GM12874 (cell line): ENCODE measurements around the gene MAP2.

ENCODE experiments used
- TF ChIP-seq, protein P1 (sequence below): IDR thresholded peaks from 2 replicates; pipeline ENCODE4 v1.5.1; 2011; ENCODE audit warnings: low read depth, mild to moderate bottlenecking, control low read depth, low read length, moderate library complexity; ENCODE audit not compliant: insufficient read depth

MAP2 gene

DNA sequence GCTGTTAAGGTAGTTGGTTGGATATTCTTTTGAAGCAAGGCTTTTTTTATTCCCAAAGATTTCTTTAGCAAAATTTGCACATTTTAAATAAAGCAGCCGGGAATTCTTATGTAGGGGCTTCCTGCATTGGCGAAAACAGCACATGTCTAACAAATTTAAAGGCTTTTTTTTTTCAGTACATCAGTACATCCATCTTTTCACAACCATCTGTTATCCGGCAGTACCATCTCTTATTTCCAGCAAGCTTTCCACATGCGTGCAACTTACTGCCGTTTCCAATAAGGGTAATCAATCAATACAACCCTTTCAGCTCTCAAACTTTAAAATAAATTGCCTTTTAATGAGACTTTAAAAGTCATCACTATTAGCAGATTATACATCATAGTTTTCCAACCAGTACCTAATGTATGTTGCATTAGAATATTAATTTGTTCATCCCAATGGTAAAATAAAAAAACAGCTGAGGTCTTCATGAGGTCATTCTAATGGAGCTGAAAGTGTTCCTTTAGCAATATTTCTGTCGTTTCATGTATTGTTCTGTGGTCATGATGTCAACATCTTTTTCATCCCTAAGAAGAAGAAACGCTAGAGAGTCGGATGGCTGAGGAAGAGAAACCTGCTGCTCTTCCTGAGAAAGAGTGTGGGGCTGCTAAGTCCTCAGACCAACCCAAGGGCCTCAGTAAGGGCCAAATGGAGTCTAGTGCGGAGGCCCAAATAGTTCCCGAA lies 266.3 kb downstream of the MAP2 start:
- TF ChIP-seq, protein P1, sequence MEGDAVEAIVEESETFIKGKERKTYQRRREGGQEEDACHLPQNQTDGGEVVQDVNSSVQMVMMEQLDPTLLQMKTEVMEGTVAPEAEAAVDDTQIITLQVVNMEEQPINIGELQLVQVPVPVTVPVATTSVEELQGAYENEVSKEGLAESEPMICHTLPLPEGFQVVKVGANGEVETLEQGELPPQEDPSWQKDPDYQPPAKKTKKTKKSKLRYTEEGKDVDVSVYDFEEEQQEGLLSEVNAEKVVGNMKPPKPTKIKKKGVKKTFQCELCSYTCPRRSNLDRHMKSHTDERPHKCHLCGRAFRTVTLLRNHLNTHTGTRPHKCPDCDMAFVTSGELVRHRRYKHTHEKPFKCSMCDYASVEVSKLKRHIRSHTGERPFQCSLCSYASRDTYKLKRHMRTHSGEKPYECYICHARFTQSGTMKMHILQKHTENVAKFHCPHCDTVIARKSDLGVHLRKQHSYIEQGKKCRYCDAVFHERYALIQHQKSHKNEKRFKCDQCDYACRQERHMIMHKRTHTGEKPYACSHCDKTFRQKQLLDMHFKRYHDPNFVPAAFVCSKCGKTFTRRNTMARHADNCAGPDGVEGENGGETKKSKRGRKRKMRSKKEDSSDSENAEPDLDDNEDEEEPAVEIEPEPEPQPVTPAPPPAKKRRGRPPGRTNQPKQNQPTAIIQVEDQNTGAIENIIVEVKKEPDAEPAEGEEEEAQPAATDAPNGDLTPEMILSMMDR, result no peak

DNA sequence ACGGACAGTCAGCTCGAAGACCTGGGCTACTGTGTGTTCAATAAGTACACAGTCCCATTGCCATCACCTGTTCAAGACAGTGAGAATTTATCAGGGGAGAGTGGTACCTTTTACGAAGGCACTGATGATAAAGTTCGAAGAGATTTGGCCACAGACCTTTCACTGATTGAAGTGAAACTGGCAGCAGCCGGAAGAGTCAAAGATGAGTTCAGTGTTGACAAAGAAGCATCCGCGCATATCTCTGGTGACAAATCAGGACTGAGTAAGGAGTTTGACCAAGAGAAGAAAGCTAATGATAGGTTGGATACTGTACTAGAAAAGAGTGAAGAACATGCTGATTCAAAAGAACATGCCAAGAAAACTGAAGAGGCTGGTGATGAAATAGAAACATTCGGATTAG lies 270.9 kb downstream of the MAP2 start:
- TF ChIP-seq, protein P1, result no peak

GRCh38 chr2:209696836-209697711 lies 273.2 kb downstream of the MAP2 start:
- TF ChIP-seq, protein P1, result no peak

GRCh38 chr2:209702775-209703174 lies 278.9 kb downstream of the MAP2 start:
- TF ChIP-seq, protein P1, result no peak

DNA sequence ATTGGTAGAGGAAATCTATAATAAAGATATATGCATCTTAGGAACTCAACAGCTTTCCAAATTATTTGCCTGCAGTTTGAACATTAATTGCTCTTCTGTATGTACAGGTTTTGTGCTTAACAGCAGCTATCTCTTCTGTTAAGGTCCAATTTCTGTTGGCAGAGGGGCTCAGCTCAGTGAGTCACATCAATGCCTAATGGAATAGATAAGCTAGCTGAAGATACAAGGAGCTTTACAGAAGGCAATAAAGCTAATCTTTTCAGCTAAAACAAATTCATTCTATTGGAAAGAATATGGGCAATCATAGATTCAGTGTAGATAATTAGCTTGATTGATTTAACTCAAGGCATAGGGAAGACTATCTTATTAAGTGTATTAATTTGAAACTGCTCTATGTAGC lies 289.4 kb downstream of the MAP2 start:
- TF ChIP-seq, protein P1, result no peak

DNA sequence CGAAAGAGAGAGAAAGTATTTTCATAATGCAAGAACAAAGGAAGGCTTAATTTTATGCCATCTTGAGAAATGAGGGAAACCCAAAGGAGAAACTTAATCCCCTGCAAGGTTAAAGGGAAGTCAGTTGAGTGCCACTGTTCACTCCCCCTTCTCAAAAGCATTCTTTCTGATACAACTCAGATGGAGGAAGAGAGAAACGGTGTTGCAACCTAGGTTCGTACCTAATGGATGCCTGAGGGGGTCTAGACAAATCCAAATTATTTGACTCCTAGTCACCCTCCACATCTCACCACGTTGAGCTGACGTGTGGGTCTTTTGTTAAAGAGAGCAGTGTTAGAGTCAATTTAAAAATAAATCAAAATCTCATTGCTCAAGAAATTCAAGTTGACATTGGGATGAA lies 295.2 kb downstream of the MAP2 start:
- TF ChIP-seq, protein P1, result no peak

- TF ChIP-seq, protein P1, result no peak
Measured at GRCh38 chr2:209721497-209721896, 297.6 kb downstream of the MAP2 start.
